ENCODE measurements around the gene HHIP. TPM values are rescaled to one million over a fixed set of nuclear protein-coding genes. Genes with fewer than 3 reads are reported as not detected.

Gene HHIP
- polyA plus RNA-seq, 1 experiment: 0.88 TPM

Small RNA genes within 50 kb of the gene (small RNA-seq; reads per million reads assigned to genes)
- gene RF02271 (ENCODE audit: insufficient read length, low read depth, low replicate concordance): not detected

Data from BJ (cell line).